IPS-11a (cell line): ENCODE results near the gene UBAC2.

Source experiments
- H3K4me3 ChIP-seq: one replicate; pipeline ENCODE4 v1.5.1; 2013; ENCODE audit warnings: low read depth, low read length, control low read depth

Gene UBAC2

GRCh38 chr13:99289674-99290337 is 89.2 kb downstream of the UBAC2 start:
- H3K4me3 ChIP-seq: no peak overlapping the region

GRCh38 chr13:99290894-99291293 is 90.2 kb downstream of the UBAC2 start:
- no peak overlapping the region for H3K4me3 ChIP-seq

- H3K4me3 ChIP-seq: no peak overlapping the region
Measured at GRCh38 chr13:99293178-99293577, 92.5 kb downstream of the UBAC2 start.

- no peak overlapping the region for H3K4me3 ChIP-seq
Measured at GRCh38 chr13:99294198-99294597, 93.5 kb downstream of the UBAC2 start.

- no peak overlapping the region for H3K4me3 ChIP-seq
Measured at GRCh38 chr13:99294958-99295357, 94.3 kb downstream of the UBAC2 start.

- no peak overlapping the region for H3K4me3 ChIP-seq
Measured at GRCh38 chr13:99295488-99296252, 95.0 kb downstream of the UBAC2 start.

- no peak overlapping the region for H3K4me3 ChIP-seq
Measured at GRCh38 chr13:99296398-99296797, 95.7 kb downstream of the UBAC2 start.

- no peak overlapping the region for H3K4me3 ChIP-seq
Measured at GRCh38 chr13:99297331-99297730, 96.7 kb downstream of the UBAC2 start.

- H3K4me3 ChIP-seq: no peak overlapping the region
Measured at GRCh38 chr13:99298056-99298455, 97.4 kb downstream of the UBAC2 start.

GRCh38 chr13:99299256-99299919 is 98.7 kb downstream of the UBAC2 start:
- H3K4me3 ChIP-seq: no peak overlapping the region

GRCh38 chr13:99299920-99300341 is 99.3 kb downstream of the UBAC2 start:
- no peak overlapping the region for H3K4me3 ChIP-seq

- H3K4me3 ChIP-seq: no peak overlapping the region
Measured at GRCh38 chr13:99301056-99301838, 100.6 kb downstream of the UBAC2 start.

- no peak overlapping the region for H3K4me3 ChIP-seq
Measured at GRCh38 chr13:99301913-99302636, 101.4 kb downstream of the UBAC2 start.

GRCh38 chr13:99302637-99303505 is 102.2 kb downstream of the UBAC2 start:
- H3K4me3 ChIP-seq: no peak overlapping the region

GRCh38 chr13:99303863-99304521 is 103.3 kb downstream of the UBAC2 start:
- H3K4me3 ChIP-seq: no peak overlapping the region

- H3K4me3 ChIP-seq: no peak overlapping the region
Measured at GRCh38 chr13:99304541-99304940, 103.9 kb downstream of the UBAC2 start.

GRCh38 chr13:99305158-99305557 is 104.5 kb downstream of the UBAC2 start:
- H3K4me3 ChIP-seq: no peak overlapping the region

- H3K4me3 ChIP-seq: no peak overlapping the region
Measured at GRCh38 chr13:99305566-99305965, 104.9 kb downstream of the UBAC2 start.

- no peak within 1 kb of the TSS for H3K4me3 ChIP-seq
Measured at GRCh38 chr13:99307247-99307646, 106.6 kb downstream of the UBAC2 start, which contains the start of gene GPR183. Gene GPR183, minus strand, starts transcription at chr13:99307399. Its CDS starts 11,254 bp downstream, at chr13:99296145.
